NCI-H1092 treated with DMSO at 0.1 percent for 48 hours (cell line): ENCODE measurements around the gene SLC1A7.
"Not testable (repeated sequence)": the region's sequence is repeated elsewhere in the genome, so short reads cannot be mapped to it uniquely, and the experiment has no call there.

Experiments used
- DNase-seq: peaks from one replicate; lab custom pipeline; 2025; lab: John Stamatoyannopoulos, UW

The SLC1A7 gene

GRCh38 chr1:53142226-53142853 is at the start of gene SLC1A7:
Gene SLC1A7 (minus strand): TSS chr1:53142638. CDS start chr1:53142449, 189 bp downstream.
- DNase-seq = no peak

DNA sequence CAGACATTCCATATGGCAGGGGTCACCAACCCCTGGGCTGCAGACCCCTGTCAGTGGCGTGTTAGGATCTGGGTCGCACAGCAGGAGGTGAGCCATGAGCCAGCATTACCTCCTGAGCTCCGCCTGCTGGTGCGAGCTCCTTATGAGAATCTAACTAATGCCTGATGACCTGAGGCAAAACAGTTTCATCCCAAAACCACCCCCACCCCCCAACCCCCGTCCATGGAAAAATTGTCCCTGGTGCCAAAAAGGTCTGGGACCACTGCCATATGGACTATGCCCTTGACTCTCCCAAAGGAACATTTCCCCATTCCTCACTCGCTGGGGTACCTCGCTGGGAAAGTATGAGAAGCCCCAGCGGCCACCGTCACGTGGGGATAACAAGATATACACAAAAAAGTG is 47.8 kb upstream of the SLC1A7 start:
- no peak for DNase-seq

GRCh38 chr1:53189061-53189460 is 46.6 kb upstream of the SLC1A7 start:
- no peak for DNase-seq

DNA sequence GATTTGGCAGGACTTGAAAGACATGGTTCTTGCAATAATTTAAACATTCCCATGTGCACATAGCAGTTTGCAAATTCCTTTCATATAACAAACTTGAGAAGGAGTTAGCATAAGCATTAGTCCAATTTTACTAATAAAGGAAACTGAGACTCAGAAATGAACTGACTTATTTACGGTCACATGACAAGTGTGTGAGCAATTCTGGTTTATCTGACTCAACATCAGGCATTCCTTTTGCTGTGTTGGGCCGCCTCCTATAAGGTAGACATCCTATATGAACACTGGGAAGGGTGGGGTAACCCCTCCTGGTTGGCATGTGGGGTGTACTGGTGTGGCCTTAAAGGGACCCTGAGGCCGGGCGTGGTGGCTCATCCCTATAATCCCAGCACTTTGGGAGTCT is 45.7 kb upstream of the SLC1A7 start:
- no peak for DNase-seq

GRCh38 chr1:53187401-53187800 is 45.0 kb upstream of the SLC1A7 start:
- DNase-seq = no peak

- DNase-seq = no peak
Observed at GRCh38 chr1:53186533-53186932, 44.1 kb upstream of the SLC1A7 start.

GRCh38 chr1:53185955-53186297 is 43.5 kb upstream of the SLC1A7 start:
- not testable (repeated sequence) for DNase-seq

DNA sequence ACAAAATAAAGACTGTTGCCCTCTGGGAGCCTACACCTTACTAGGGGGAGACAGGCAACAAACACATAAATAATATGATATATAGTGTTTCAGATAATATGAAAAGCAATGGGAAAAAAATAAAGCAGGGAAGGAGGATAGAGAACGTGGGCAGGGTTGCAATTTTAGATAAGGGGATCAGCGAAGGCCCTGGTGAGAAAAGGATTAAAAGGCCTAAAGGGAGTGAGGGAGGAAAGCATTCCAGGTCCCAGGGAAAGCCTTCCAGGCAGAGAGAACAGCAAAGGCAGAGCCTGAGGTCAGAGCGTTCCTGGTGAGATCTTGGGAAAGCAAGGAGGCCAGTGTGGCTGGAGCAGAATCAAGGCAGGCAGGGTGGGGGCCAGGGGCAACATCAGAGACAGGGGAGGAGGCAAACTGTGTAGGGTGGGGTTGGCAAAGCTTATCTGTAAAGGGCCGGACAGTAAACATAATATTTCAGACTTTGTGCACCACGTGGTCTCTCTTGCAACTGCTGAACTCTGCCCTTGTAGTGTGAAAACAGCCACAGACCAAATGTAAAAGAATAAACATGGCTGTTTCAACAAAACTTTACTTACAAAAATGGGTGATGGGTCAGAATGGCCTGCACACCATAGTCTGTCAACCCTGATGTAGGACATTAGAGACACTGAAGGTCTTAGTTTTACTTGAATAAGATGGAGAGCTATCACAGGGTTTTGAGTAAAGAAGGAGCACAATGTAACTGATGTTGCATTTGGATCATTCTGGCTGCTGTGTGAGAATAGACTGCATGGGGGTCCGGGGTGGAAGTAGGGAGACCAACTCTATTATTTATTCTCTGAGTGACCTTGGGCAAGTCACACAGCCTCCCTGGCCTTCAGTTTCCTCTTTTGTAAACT is 40.9 kb upstream of the SLC1A7 start:
- DNase-seq = no peak

GRCh38 chr1:53182716-53183094 is 40.3 kb upstream of the SLC1A7 start:
- DNase-seq = no peak

GRCh38 chr1:53182111-53182593 is 39.7 kb upstream of the SLC1A7 start:
- DNase-seq = peak; percentile 50

GRCh38 chr1:53180951-53181350 is 38.5 kb upstream of the SLC1A7 start:
- no peak for DNase-seq

- no peak for DNase-seq
Observed at GRCh38 chr1:53180226-53180625, 37.8 kb upstream of the SLC1A7 start.

GRCh38 chr1:53176452-53177208 is 34.2 kb upstream of the SLC1A7 start:
- peak; percentile 54 for DNase-seq

GRCh38 chr1:53174971-53175913 is 32.8 kb upstream of the SLC1A7 start:
- DNase-seq = no peak

GRCh38 chr1:53172426-53173128 is 30.1 kb upstream of the SLC1A7 start:
- no peak for DNase-seq

- no peak for DNase-seq
Observed at GRCh38 chr1:53166912-53167311, 24.5 kb upstream of the SLC1A7 start.

GRCh38 chr1:53166366-53166765 is 23.9 kb upstream of the SLC1A7 start:
- DNase-seq = no peak

DNA sequence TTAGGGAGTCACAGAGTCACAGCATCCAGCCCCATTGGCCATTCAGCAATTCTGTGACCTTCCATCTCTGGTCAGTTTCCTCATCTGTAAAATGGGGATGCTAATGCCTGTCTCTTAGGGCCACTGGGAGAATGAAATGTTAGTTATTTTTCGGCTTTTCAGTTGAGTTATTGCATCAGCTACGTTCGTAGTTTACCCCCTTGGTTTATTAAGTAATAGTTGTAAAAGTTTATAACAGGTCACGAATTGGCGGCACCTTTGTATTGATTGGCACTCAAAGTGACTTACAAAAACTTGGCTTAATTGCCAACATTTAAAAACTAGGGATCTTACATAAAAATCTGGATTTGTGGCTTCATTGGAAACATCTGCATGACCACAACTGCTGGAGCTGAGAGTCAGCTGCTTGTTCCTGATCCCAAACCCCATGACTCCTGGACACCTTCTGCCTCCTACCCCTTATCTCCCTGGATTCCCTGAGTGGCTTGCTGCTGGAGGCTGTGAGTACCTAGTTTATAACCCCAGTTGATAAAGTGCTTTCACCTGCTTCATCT is 23.0 kb upstream of the SLC1A7 start:
- no peak for DNase-seq

DNA sequence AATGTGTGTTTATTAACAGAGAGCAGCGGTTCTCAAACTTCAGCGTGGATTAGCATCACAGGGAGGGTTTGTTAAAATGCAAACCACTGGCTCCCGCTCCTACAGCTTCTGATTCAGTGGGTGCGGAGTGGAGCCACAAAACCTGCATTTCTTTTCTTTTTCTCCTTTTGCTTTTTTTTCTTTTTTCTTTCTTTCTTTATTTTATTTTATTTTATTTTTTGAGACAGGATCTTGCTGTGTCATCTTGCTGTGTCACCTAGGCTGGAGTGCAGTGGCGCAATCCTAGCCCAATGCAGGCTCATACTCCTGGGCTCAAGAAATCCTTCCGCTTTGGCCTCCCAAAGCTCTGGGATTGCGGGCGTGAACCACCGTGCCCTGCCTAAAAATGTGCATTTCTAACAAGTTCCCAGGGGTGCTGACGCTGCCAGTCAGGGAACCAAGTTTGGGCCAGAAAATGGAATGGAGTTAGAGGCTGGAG is 20.9 kb upstream of the SLC1A7 start:
- no peak for DNase-seq

DNA sequence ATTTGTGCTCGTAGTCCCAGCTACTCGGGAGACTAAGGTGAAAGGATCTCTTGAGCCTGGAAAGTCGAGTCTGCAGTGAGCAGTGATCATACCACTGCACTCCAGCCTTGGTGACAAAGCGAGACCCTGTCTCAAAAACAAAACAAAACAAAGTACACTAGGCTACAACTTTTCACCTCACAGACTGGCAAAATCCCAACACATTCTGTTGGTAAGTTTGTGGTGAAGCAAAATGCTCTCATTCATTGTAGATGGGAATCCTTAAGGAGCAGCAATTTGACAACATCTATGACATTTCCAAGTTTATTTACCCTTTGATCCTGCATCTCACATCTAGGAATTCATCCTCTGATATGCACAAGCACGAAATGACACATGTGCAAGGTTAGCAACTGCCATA is 20.2 kb upstream of the SLC1A7 start:
- DNase-seq = no peak
